SKM-1 treated with dmso at 0.1 percent for 144 hours (cell line): ENCODE data around the gene USP40.

Experiments
- DNase-seq: peaks from one replicate; lab custom pipeline; 2025; ENCODE audit not compliant: unreplicated experiment; lab: John Stamatoyannopoulos, UW

USP40 gene

GRCh38 chr2:233479616-233480489 lies 86.7 kb downstream of the USP40 start:
- DNase-seq, result no peak

DNA sequence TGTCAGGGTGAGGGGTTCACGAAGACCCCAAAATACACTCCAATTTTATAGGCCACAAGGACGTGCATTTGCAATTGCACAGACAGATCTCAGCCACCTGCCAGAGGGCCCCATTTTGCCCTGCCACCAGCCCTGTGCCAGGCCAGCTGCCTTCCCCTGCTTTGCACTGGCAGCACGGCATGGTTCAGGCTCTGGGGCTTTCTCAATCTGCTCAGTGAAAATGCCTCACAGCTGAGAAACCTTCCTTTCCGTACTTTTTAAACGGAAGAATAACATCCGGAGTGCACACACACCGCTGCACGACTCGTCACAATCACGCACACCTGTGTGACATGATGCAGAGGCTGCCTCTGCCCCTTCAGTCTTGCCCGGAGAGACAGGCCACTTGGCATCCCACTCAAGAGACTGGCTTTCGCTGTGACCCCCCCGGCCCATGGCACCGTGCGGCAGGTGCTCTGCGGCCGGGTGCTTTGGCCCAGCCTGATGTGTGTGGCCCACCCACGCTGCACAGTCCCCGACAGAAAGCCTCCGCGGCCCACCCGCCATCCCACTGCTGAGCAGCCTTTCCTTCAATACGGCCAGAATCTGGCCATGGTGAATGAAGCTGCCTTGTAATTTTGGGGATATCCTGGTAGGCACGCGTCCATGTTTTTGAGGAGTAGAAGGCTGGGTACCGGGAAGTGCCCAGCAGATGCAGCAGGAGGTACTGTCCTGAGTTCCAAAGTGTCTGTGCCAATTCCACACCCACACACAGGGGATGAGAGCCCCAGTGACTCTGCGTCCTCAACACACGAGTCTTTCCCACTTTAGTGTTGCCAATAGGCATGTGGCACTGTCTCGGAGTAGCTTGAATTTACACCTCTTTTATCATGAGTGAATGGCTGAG lies 88.8 kb downstream of the USP40 start:
- no peak for DNase-seq

GRCh38 chr2:233476651-233477547 lies 89.7 kb downstream of the USP40 start:
- no peak for DNase-seq

DNA sequence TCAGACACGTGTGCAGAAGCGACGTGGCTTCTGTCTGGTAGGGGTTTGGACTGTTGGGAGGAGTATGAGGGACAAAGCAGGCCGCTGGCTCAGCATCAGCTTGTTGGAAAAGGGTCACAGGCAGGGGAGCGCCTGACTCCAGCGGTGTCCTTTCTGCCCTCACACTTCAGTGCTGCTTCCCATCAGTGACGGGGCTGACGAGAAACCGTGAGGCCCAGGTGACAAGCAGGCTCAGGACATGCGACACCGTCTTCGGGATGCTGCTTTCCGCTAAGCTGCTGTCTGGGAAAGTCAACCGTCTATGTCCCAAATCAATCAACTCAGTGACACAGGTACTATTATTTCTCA lies 90.5 kb downstream of the USP40 start:
- no peak for DNase-seq

- no peak for DNase-seq
These were observed 92.0 kb downstream of the USP40 start for GRCh38 chr2:233474308-233475160.

- DNase-seq, result no peak
These were observed 92.7 kb downstream of the USP40 start for GRCh38 chr2:233473878-233474277.

DNA sequence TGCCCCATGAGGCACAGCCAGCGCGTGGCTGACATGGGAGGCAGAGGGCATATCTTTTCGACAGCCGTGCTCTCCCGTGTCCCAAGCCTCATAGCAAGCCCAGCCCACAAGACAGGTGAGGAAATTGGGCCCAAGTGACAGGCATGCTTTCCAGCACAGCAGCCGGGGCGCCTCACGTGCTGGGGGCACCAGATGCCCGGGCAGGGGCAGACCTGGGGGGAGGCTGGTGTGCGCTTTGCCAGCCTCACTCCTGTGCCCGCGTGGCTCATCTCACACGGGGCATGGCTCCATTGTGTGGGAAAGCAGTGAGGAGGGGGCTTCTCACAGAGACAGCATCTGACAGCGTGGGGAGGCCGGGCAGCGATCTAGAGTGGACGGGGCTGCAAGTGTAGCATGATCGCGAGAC lies 93.2 kb downstream of the USP40 start:
- no peak for DNase-seq

DNA sequence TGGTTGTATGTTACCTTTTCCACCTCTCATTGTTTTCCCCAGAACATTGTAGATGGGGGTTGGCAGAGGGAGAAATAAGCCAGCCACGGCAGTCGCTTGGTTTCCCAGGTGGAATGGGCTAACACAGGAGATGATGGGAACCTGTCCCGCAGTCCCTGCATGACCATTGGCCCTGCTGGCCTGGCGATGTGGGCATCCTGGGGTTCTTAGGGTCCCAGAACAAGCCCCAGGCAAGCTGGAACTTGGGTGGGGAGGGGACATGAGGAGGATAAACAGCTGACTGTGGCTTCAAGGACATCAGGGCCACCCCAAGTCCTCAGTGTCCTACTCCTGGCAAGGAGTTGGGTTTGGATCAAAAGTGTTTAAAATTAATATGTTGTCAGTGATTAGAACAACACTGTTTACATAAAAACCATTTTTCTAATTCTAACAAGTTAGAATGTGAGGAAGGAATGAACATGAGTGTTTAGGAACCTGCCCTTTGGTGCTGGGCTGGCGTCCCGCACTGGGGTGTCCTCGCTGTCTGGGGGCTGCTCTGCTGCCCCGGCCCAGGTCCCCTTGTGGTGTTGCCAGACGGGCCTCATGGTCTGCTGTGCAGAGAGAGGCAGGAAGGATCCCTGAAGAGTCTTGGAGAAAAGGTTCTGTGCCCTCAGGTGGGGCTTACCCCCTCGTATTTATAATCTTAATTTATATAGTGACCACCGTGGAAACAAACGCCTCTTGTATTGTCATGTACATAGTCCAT lies 95.1 kb downstream of the USP40 start:
- no peak for DNase-seq

DNA sequence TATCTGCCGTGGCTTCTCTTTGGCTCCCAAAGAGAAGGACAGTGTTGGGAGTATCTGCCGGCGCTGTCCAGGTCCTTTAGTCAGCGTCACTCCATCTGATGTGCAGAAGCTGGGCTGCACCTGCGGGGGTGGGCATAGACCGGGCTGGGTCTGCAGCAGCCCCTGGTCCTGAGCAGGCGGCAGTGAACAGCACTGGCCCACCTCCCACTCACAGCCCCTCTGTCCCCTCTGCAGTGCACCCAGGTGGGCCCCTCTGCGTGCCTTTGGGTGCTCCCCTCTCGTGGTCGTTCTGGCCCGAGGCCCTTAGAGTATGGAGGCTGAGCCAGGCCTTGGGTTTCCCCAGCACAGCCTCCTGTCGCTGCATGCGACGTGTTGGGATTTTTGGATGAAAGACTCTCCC lies 95.7 kb downstream of the USP40 start:
- no peak for DNase-seq

DNA sequence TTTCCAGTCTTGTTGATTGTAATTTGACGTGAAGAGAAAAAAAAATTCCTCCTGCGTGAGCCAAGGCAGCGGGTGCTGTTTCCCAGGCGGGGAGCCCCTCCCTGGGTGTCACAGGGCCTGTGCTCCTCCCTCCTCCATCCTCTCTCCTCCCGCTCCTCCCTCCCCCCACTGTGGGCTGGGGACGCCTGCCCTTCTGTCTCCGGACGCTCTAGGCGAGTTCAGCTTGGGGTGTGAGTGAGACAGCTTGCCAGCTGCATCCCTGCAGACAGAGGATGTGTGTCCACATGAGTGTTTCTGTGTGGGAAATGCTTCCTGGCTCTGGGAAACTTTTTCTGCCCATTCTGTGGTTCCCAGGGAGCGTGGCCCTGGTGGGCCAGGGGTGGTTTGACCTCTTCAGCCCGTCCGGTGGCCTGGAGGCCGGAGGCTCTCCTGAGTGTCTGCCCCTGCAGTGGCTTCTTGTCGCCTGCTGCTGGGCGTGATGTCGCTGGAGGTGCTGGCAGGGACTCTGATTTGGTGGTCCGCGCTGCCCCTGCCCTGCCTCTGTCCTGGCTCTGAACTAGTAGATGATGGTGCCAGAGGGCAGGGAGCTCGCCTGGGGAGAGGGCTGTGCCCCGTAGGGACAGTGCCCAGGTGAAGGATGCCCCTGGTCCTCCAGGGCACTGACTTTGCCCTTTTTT lies 96.4 kb downstream of the USP40 start:
- DNase-seq, result no peak

- no peak for DNase-seq
These were observed 97.1 kb downstream of the USP40 start for GRCh38 chr2:233469261-233470010.

DNA sequence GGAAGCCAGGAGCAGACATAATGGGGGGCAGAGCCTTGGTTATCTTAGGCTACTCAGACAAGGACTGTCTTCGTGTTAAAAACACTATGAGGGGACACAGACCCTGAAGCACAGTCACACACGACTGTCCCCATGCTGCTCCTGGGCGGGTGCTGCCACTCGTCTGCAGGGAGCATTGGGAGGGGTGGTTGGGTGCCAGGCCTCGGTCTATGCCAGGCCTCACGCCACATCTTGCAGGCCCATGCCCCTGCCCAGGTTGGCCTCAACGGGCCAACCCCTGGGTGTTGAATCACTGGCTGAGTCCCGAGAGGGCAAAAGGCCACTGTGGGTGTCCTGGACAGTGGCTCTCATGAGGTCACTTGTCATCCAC lies 97.9 kb downstream of the USP40 start:
- DNase-seq, result no peak

DNA sequence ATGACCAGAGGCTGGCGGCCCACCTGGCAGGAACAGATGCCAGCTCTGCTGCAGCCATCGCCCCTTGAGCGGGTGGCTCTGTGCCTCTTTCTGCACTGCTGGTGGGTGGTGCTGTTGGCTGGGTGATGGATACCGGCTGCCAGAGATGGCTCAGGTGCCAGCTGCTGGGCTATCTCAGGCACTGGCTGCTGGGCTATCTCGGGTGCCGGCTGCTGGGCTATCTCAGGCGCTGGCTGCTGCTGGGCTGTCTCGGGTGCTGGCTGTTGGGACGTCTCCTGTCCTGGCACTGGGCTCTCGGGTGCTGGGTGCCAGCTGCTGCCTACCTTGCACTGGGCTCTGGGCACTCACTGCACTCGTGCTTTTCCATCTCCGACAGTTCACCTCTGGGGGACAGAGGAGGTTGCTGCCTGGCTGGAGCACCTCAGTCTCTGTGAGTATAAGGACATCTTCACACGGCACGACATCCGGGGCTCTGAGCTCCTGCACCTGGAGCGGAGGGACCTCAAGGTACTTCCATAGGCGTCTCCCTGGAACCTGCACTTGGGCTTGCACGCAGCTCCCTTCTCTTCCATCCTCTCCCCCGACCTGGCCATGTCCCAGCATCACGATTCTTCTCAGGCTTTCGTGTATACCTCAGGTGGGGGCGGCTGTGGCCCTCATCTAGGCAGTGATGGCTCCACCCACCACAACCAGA lies 98.4 kb downstream of the USP40 start:
- DNase-seq, result no peak

- DNase-seq, result no peak
These were observed 99.5 kb downstream of the USP40 start for GRCh38 chr2:233466991-233467603.

DNA sequence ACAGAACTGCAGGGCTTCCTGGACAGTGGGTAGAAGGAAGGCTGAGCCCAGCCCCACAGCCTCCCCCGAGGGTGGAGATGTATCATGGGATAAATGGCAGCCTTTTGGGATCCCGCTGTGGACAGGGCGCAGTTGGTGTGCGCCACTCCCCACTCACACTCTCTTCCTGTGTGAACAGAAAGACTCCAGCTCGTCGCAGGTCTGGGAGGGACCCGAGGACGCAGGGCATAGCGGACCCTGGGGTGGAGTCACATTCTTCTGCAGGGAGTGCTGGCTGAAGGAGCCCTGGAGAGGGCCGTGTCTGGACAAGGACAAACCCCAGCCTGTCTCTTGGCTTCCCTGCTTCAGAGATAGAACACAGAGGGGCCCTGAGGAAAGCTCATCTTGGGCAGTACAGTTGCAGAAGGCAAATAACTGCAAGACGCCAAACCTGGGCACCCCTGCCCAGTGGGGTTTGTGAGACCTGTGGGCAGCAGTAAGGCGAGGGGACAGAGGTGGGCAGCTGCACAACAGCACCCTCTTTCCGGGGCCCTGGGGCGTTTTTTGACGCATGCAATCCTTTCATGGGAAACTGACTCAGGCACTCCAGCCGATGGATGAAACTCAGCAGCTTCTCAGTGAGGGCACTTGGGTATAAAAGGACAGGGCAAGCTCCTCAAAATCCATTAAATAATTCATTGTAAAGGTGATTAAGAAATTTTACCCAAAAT lies 101.9 kb downstream of the USP40 start:
- DNase-seq, result no peak

GRCh38 chr2:233464056-233464455 lies 102.5 kb downstream of the USP40 start:
- DNase-seq, result no peak

GRCh38 chr2:233463586-233463985 lies 103.0 kb downstream of the USP40 start:
- DNase-seq, result no peak
